ENCODE measurements around the gene LRP10. TPM values are rescaled to one million over a fixed set of nuclear protein-coding genes. Genes with fewer than 3 reads are reported as not detected.

LRP10 gene
- total RNA-seq, 1 donor from 2014 or later = 124 TPM

DNA sequence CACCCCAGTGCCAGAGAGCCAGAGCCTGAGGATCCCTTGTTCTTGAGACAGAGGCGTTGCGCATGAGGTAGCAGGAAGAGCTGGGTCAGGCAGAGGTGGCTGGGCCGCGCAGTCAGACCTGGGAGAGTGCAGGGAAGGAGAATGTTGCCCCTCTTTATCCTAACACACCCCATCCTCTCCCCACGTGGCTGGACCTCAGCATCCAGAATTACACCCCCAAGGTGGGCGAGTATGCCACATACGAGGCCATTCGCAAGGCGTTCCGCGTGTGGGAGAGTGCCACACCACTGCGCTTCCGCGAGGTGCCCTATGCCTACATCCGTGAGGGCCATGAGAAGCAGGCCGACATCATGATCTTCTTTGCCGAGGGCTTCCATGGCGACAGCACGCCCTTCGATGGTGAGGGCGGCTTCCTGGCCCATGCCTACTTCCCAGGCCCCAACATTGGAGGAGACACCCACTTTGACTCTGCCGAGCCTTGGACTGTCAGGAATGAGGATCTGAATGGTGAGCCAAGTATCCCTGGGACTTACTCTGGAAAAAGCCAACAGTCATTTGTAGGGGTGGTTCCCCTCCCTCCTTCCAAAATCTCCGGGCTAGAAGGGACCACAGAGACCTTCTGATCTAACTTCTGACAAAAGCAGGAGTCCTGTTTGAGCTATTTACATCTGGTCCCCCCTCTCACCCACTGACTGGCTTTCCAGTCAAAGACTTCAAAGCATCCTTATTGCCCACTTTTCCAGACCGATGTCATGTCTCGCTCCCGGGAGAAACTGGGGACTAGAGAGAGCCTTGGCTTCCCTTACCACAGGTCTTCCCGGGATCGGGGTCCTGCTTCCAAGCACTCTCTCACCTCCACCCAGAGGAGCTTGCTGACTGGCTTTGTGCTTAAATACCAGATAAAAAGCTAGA is 29.1 kb upstream of the LRP10 start:
- TF ChIP-seq, protein P1, sequence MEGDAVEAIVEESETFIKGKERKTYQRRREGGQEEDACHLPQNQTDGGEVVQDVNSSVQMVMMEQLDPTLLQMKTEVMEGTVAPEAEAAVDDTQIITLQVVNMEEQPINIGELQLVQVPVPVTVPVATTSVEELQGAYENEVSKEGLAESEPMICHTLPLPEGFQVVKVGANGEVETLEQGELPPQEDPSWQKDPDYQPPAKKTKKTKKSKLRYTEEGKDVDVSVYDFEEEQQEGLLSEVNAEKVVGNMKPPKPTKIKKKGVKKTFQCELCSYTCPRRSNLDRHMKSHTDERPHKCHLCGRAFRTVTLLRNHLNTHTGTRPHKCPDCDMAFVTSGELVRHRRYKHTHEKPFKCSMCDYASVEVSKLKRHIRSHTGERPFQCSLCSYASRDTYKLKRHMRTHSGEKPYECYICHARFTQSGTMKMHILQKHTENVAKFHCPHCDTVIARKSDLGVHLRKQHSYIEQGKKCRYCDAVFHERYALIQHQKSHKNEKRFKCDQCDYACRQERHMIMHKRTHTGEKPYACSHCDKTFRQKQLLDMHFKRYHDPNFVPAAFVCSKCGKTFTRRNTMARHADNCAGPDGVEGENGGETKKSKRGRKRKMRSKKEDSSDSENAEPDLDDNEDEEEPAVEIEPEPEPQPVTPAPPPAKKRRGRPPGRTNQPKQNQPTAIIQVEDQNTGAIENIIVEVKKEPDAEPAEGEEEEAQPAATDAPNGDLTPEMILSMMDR (IDR thresholded peaks at IDR 0.05; ENCODE audit: insufficient read depth, low read length, poor library complexity, severe bottlenecking) = no peak
- Histone ChIP-seq H3K36me3 (ENCODE audit: control insufficient read depth, insufficient read depth, low read length) (peaks cover 4% of the 10 kb centered on the region), H3K4me3 (ENCODE audit: low read depth, low read length) (no peak overlapping the region), H3K27me3 (ENCODE audit: control insufficient read depth, insufficient read depth, low read length) (no peaks in the 10 kb centered on the region)
- DNase-seq (ENCODE audit: low read depth) = no peak

DNA sequence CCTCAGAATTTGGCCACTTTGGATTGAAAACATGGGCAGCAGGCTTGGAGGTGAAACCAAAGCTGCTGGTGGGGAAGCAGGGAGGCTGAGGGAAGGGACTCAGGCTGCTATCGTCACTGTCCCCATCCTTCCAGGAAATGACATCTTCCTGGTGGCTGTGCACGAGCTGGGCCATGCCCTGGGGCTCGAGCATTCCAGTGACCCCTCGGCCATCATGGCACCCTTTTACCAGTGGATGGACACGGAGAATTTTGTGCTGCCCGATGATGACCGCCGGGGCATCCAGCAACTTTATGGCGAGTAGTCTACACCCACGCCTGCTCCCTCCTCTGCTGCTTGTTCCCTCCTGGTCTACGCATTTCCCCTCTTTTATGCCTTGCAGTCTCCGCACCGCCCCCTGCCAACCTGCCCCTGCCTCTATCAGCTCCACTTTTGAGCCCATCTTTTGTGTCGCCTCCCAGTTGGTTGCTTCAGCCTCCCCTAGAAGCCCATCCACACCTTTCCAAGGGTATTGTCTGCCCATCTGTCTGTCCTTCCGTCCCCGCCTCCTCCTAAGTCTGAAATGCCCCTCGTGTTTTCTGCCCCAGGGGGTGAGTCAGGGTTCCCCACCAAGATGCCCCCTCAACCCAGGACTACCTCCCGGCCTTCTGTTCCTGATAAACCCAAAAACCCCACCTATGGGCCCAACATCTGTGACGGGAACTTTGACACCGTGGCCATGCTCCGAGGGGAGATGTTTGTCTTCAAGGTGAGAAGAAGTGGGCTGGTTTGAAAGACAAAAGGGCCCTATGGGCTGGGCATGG is 28.2 kb upstream of the LRP10 start:
- TF ChIP-seq, protein P1 (IDR thresholded peaks at IDR 0.05; ENCODE audit: insufficient read depth, low read length, poor library complexity, severe bottlenecking) = no peak
- Histone ChIP-seq H3K27me3 (ENCODE audit: control insufficient read depth, insufficient read depth, low read length) (no peaks in the 10 kb centered on the region), H3K4me3 (ENCODE audit: low read depth, low read length) (no peak overlapping the region), H3K36me3 (ENCODE audit: control insufficient read depth, insufficient read depth, low read length) (peaks cover 4% of the 10 kb centered on the region)
- no peak for DNase-seq (ENCODE audit: low read depth)

DNA sequence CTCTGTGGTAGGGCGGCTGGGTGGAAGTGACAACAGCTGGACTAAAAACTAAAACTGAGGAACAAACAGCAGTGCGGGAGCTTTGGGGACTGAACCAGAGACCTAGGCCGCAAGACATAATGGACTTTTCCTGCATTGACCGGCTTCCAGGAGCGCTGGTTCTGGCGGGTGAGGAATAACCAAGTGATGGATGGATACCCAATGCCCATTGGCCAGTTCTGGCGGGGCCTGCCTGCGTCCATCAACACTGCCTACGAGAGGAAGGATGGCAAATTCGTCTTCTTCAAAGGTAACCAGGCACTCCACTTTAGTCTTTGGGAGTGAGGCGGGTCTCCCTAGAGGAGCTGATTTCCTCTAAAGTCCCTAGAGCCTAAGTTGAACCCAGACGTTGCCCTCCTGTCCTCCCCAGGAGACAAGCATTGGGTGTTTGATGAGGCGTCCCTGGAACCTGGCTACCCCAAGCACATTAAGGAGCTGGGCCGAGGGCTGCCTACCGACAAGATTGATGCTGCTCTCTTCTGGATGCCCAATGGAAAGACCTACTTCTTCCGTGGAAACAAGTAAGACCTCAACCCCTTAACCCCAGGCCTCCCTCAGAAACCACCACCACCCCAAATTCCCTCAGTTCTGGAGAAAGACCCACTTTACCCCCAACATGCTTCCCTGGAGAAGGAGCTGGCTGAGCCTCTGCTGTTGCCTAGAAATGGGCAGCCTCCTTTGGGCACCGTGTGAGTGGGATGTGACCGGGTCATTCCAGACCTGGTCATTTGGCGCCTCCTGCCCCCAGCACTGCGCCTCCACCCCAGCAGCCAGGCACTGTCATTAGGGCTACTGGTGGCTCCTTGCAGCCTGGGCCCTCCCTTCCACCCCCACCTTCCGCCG is 27.1 kb upstream of the LRP10 start:
- TF ChIP-seq, protein P1 (IDR thresholded peaks at IDR 0.05; ENCODE audit: insufficient read depth, low read length, poor library complexity, severe bottlenecking) = no peak
- Histone ChIP-seq H3K4me3 (ENCODE audit: low read depth, low read length) (no peak overlapping the region), H3K36me3 (ENCODE audit: control insufficient read depth, insufficient read depth, low read length) (peaks cover 4% of the 10 kb centered on the region), H3K27me3 (ENCODE audit: control insufficient read depth, insufficient read depth, low read length) (no peaks in the 10 kb centered on the region)
- no peak for DNase-seq (ENCODE audit: low read depth)

DNA sequence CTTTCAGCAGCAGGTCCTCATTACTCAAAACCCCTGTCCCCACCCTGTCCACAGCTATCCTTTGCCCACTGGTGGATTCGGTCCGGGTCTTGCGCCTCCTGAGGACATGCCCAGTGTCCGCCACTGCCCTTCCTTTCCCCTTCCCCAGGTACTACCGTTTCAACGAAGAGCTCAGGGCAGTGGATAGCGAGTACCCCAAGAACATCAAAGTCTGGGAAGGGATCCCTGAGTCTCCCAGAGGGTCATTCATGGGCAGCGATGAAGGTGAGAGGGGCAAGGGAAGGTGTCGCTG is 26.5 kb upstream of the LRP10 start:
- Histone ChIP-seq H3K36me3 (ENCODE audit: control insufficient read depth, insufficient read depth, low read length) (peaks cover 4% of the 10 kb centered on the region), H3K4me3 (ENCODE audit: low read depth, low read length) (no peak overlapping the region), H3K27me3 (ENCODE audit: control insufficient read depth, insufficient read depth, low read length) (no peaks in the 10 kb centered on the region)
- TF ChIP-seq, protein P1 (IDR thresholded peaks at IDR 0.05; ENCODE audit: insufficient read depth, low read length, poor library complexity, severe bottlenecking) = no peak
- DNase-seq (ENCODE audit: low read depth) = no peak

DNA sequence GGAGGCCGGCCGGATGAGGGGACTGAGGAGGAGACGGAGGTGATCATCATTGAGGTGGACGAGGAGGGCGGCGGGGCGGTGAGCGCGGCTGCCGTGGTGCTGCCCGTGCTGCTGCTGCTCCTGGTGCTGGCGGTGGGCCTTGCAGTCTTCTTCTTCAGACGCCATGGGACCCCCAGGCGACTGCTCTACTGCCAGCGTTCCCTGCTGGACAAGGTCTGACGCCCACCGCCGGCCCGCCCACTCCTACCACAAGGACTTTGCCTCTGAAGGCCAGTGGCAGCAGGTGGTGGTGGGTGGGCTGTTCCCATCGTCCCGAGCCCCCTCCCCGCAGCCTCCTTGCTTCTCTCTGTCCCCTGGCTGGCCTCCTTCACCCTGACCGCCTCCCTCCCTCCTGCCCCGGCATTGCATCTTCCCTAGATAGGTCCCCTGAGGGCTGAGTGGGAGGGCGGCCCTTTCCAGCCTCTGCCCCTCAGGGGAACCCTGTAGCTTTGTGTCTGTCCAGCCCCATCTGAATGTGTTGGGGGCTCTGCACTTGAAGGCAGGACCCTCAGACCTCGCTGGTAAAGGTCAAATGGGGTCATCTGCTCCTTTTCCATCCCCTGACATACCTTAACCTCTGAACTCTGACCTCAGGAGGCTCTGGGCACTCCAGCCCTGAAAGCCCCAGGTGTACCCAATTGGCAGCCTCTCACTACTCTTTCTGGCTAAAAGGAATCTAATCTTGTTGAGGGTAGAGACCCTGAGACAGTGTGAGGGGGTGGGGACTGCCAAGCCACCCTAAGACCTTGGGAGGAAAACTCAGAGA is 25.5 kb upstream of the LRP10 start:
- no peak overlapping the region for H3K4me3 ChIP-seq (ENCODE audit: low read depth, low read length)
- peaks cover 4% of the 10 kb centered on the region for H3K36me3 ChIP-seq (ENCODE audit: control insufficient read depth, insufficient read depth, low read length)

More for the DNA sequence above, 25.5 kb upstream of the LRP10 start:
- TF ChIP-seq, protein P1 (IDR thresholded peaks at IDR 0.05; ENCODE audit: insufficient read depth, low read length, poor library complexity, severe bottlenecking) = no peak
- H3K27me3 ChIP-seq (ENCODE audit: control insufficient read depth, insufficient read depth, low read length) = no peaks in the 10 kb centered on the region
- DNase-seq (ENCODE audit: low read depth) = no peak
